Measurements from ENCODE around the gene MPRIP.
A peak's percentile ranks its signal among the peaks of the same experiment; 100 is the strongest.

The MPRIP gene

GRCh38 chr17:17025621-17026020 lies 16.6 kb upstream of the MPRIP start:
- no peak for DNase-seq (ENCODE audit: low read depth)
- no peak for TF ChIP-seq CTCF (conservative IDR thresholded peaks at IDR 0.05; ENCODE audit: low read depth, low read length)
- H3K4me3 ChIP-seq (ENCODE audit: low read depth, low read length) = no peak overlapping the region

- no peak for DNase-seq (ENCODE audit: low read depth)
- H3K4me3 ChIP-seq (ENCODE audit: low read depth, low read length) = no peak overlapping the region
- TF ChIP-seq CTCF (conservative IDR thresholded peaks at IDR 0.05; ENCODE audit: low read depth, low read length) = no peak
Measured at GRCh38 chr17:17026163-17026562, 16.1 kb upstream of the MPRIP start.

GRCh38 chr17:17027442-17028058 lies 14.7 kb upstream of the MPRIP start:
- DNase-seq (ENCODE audit: low read depth) = no peak
- no peak for TF ChIP-seq CTCF (conservative IDR thresholded peaks at IDR 0.05; ENCODE audit: low read depth, low read length)
- no peak overlapping the region for H3K4me3 ChIP-seq (ENCODE audit: low read depth, low read length)

- H3K4me3 ChIP-seq (ENCODE audit: low read depth, low read length) = no peak overlapping the region
- DNase-seq (ENCODE audit: low read depth) = peak; percentile 59
- no peak for TF ChIP-seq CTCF (conservative IDR thresholded peaks at IDR 0.05; ENCODE audit: low read depth, low read length)
Measured at GRCh38 chr17:17028059-17028877, 14.0 kb upstream of the MPRIP start.

GRCh38 chr17:17028878-17029535 lies 13.2 kb upstream of the MPRIP start:
- no peak overlapping the region for H3K4me3 ChIP-seq (ENCODE audit: low read depth, low read length)
- no peak for DNase-seq (ENCODE audit: low read depth)
- no peak for TF ChIP-seq CTCF (conservative IDR thresholded peaks at IDR 0.05; ENCODE audit: low read depth, low read length)

- no peak for TF ChIP-seq CTCF (conservative IDR thresholded peaks at IDR 0.05; ENCODE audit: low read depth, low read length)
Measured at GRCh38 chr17:17029938-17030337, 12.3 kb upstream of the MPRIP start.

More at GRCh38 chr17:17029938-17030337, 12.3 kb upstream of the MPRIP start:
- no peak for DNase-seq (ENCODE audit: low read depth)
- no peak overlapping the region for H3K4me3 ChIP-seq (ENCODE audit: low read depth, low read length)

Measured in choroid plexus epithelial cell (primary cell).